DND-41 (cell line): ENCODE results near the gene KRTAP21-3.

Experiments used
- EZH2 ChIP-seq: IDR thresholded peaks from 3 replicates; pipeline ENCODE4 v1.6.1; 2012; ENCODE audit warnings: borderline replicate concordance, low read depth, mild to moderate bottlenecking, moderate library complexity, low read length, inconsistent platforms; ENCODE audit not compliant: severe bottlenecking
- TF ChIP-seq, protein P1 (sequence below): IDR thresholded peaks from 2 replicates; pipeline ENCODE4 v1.5.1; 2012; ENCODE audit warnings: borderline replicate concordance, low read length, moderate library complexity, mild to moderate bottlenecking; ENCODE audit not compliant: poor library complexity, severe bottlenecking; ENCODE audit errors: extremely low read depth

DNA sequence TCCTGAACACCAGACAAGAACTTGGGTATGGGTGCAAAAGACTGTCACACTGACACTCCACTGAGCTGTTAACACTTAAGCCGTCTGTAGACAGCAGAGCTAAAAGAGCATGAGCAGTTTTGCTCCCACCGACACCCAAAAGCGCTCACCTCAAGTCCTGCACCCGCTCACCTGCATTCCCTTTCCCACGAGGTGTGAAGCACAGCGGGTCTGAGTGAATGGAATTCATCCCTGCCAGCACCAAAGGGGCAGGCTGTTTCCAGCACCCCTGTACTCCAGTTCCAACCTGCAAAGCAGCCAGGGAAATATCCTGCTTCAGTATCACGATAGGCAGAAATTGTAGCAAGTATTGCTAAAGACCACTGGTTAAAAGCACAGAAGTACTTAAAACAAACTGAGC is 28.8 kb downstream of the KRTAP21-3 start:
- TF ChIP-seq, protein P1, sequence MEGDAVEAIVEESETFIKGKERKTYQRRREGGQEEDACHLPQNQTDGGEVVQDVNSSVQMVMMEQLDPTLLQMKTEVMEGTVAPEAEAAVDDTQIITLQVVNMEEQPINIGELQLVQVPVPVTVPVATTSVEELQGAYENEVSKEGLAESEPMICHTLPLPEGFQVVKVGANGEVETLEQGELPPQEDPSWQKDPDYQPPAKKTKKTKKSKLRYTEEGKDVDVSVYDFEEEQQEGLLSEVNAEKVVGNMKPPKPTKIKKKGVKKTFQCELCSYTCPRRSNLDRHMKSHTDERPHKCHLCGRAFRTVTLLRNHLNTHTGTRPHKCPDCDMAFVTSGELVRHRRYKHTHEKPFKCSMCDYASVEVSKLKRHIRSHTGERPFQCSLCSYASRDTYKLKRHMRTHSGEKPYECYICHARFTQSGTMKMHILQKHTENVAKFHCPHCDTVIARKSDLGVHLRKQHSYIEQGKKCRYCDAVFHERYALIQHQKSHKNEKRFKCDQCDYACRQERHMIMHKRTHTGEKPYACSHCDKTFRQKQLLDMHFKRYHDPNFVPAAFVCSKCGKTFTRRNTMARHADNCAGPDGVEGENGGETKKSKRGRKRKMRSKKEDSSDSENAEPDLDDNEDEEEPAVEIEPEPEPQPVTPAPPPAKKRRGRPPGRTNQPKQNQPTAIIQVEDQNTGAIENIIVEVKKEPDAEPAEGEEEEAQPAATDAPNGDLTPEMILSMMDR = no peak
- no peak for TF ChIP-seq EZH2
